VCaP (cell line): ENCODE data around the gene RAPGEF4.

ENCODE experiments used
- H3K27ac ChIP-seq: fragments of 450-650 bp; 2 replicates; pipeline ENCODE4 v1.5.1; 2017
- CTCF ChIP-seq: fragments of 450-650 bp; conservative IDR thresholded peaks from 2 replicates; pipeline ENCODE4 v1.5.1; 2017; ENCODE audit warnings: mild to moderate bottlenecking, moderate library complexity

RAPGEF4 gene

GRCh38 chr2:173008786-173009185 is 273.1 kb downstream of the RAPGEF4 start:
- H3K27ac ChIP-seq, result no peak overlapping the region
- TF ChIP-seq CTCF, result no peak

GRCh38 chr2:173010233-173010632 is 274.6 kb downstream of the RAPGEF4 start:
- no peak for TF ChIP-seq CTCF
- no peak overlapping the region for H3K27ac ChIP-seq

GRCh38 chr2:173016451-173016850 is 280.8 kb downstream of the RAPGEF4 start:
- H3K27ac ChIP-seq, result no peak overlapping the region
- TF ChIP-seq CTCF, result no peak

- no peak for TF ChIP-seq CTCF
- H3K27ac ChIP-seq, result no peak overlapping the region
These were observed 282.2 kb downstream of the RAPGEF4 start for GRCh38 chr2:173017646-173018420.

- no peak overlapping the region for H3K27ac ChIP-seq
- no peak for TF ChIP-seq CTCF
These were observed 284.1 kb downstream of the RAPGEF4 start for GRCh38 chr2:173019755-173020154.

GRCh38 chr2:173021939-173022371 is 286.3 kb downstream of the RAPGEF4 start:
- peak; percentile 60; the same call in 1 of the 2 replicates for TF ChIP-seq CTCF

GRCh38 chr2:173023718-173024117 is 288.1 kb downstream of the RAPGEF4 start:
- TF ChIP-seq CTCF, result no peak
- no peak overlapping the region for H3K27ac ChIP-seq

More at GRCh38 chr2:173021939-173022371, 286.3 kb downstream of the RAPGEF4 start:
- H3K27ac ChIP-seq, result no peak overlapping the region
